Stimulated activated CD4-positive, alpha-beta T cell treated with anti-CD3 and anti-CD28 coated beads, Interleukin-1b, Interleukin-23, amount 100 ng/mL, for 48 hours (primary cell): Measurements from ENCODE around the gene ANXA4.
"Not testable (repeated sequence)": the region's sequence is repeated elsewhere in the genome, so short reads cannot be mapped to it uniquely, and the experiment has no call there.

Experiments
- DNase-seq: peaks from one replicate; pipeline ENCODE4 v3.0.0-alpha.2; 2020

The ANXA4 gene

DNA sequence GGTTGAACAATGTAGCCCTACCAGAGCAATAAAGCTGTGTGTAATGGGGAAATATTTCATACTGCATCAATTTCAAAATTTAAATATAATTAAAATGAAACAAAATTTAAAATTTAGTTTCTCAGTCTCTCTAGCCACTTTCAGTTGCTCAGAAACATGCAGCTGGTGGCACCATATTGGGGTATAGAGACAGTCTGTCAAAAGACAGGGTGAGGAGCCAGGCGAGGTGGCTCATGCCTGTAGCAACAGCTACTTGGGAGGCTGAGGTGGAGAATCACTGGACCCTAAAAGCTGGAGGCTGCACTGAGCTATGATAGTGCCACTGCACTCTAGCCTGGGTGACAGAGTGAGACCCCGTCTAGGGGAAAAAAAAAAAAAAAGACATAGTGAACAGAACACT, 20.1 kb downstream of the ANXA4 start:
- no peak for DNase-seq

DNA sequence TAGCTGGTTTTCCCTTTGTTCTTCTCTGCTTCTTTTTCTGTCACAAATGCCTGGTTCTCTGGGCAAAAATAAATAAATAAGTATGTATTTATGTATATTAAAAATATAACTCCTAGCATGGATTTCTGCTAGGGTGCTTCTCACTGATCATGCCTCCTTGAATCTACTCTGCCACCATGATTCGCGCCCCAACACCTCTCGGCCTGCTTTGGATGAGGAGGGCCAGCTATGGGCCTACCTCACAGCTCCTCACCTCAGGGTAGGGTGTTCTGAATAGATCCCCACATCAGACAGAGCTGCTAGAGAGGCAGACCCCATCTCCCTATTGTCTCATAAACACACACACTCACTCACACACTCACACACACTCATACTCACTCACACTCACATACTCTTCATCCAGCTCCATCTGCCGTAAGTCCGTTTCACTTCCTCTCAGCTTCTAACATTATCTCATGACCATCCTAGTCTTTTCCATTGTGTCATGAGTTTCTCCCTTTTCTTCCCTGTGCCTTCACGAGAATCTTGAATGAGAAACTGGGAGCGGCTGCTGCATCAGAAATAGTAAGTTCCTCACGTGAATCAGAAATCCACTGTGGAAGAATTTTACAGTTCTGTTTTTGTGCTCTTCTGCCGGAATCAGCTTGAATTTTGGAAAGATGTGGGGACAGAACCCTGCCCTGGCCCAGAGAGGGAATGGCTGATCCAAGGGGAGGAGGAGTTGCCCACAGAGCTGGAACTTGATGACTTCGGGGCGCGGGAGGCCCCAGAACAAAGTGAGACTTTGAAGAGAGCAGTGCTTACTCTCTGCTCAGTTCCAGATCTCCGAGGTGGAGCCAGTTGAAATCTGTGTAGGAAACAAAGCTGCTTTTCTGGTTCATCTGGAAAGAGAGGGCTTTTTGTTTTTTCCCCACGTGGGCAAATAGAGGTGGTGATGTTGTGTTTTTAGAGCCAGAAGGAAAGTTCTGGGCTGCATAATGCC, 20.9 kb downstream of the ANXA4 start:
- no peak for DNase-seq

- DNase-seq: not testable (repeated sequence)
These were observed 21.9 kb downstream of the ANXA4 start for GRCh38 chr2:69763831-69764230.

DNA sequence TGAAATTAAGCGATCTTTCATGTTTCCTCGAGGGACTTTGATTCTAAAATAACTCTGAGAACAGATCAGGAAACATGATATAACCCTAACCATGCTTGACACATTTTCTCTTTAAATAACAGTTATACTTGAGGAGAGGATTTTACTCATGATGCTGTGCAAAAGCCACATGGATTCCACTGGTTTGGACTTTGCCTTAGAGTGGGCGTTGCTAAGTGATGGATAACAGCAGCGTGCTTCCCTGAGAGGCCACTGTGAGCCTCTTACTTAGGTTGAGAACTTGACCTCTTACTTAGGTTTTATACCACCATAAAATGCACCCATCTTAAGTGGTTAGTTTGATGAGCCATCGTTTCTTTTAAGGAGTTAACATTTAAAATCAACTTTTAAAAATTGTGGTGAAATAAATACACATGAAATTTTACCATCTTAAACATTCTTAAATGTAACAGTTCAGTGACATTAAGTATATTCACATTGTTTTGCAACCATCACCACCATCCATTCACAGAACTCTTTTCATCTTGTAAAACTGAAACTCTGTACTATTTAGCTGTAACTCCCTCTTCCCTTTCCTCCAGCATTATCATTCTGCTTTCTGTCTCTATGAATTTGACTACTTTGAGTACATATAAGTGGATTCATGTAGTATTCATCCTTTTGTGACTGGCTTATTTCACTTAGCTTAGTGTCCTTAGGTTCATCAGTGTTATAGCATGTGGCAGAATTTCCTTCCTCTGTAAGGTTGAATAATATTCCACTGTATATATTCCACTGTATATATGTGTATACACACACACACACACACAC, 22.6 kb downstream of the ANXA4 start:
- no peak for DNase-seq

DNA sequence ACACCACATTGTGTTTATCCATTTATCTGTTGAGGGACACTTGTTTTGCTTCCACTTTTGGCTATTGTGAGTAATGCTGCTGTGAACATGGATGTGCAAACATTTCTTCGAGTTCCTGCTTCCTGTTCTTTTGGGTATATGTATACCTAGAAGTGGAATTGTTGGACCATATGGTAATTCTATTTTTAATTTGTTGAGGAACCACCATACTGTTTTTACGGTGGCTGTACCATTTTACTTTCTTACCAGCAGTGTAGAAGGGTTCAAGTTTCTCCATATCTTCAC, 23.1 kb downstream of the ANXA4 start:
- no peak for DNase-seq

DNA sequence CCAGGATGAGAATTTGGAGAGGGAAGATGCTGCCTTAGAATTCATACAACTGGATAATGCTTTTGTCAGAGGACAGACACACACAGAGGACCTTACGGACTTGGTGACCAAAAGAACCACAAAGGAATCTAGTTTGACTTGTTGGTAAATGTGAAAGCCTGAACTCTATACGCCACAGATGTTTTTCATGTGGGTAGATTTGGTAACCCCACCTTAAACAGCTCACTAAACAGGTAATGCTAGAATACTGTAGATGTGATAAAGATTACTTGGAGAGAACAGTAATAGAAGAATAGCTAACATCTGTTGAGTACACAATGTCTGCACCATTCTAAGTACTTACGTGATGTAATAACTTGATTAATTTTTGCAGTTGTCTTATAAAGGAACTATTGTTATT, 24.1 kb downstream of the ANXA4 start:
- no peak for DNase-seq

DNA sequence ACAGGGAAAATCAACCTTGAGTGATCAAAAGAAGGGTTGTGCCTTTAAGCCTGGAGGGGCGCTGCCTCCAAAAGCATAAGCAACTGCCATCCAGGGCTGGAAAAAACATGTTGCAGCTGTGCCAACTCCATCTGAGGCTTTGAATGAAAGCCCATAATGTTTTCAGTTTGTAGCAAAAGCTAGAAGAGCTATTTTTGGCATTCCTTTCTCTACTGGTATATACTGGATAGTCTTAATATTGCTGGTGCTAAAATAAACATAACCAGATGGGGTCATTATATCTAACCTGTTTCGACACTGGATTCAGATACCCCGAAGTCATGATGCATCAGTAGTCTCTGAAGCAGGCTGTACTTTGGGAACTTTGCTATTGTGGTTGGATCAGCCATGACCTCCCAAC, 25.1 kb downstream of the ANXA4 start:
- no peak for DNase-seq

DNA sequence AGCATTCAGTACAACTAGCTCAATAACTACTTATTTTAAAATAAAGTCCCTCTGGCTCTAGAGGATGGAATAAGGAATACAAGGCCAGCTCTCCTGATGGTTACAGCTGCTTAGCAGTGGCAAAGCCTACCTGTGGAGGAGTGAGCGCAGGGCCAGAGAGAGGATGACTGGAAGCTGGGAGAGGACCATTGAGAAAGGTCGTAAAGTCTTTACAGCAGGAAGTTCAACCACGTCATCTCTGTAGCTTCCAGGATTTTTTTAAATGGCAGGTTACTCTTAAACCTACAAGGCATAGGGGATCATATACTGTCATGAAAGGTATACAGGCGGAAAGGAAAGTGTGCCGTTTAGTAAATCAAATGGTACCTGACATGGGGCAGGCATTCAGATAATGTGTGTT, 26.3 kb downstream of the ANXA4 start:
- DNase-seq: no peak

DNA sequence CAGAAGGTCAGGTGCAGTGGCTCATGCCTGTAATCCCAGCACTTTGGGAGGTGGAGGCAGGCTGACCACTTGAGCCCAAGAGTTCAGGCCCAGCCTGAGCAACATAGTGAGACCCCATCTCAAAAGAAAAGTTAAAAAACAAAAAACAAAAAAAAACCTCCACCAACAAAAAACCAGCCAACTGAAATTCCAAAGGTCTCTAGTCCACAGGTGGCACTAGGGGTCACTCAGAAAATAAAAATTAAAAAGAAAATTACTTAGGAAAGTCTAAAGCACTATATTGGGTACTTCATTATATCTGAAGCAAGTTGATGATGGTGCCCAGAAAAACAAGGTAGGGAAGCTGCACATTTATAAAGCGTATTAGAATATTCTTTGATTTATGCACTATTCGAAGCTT, 26.9 kb downstream of the ANXA4 start:
- DNase-seq: no peak

DNA sequence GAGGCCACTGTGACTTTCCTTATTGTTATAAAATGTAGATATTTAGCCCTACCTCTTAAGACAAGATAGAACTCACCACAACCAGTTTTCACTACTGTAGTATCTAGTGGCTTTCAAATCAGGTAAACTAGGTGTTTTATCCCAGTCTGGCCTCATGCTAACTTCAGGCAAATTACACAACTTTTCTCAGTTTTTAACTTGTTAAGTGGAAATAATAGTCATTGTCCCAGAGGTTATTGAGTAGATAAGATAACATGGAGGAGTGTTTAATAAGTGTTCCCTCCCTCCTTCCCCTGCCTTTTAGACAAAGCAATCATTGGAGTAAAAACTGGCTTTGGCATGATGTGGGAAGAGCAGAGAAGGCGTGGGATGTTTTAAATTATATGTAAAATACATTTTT, 27.3 kb downstream of the ANXA4 start:
- DNase-seq: no peak

GRCh38 chr2:69770193-69770702, 28.3 kb downstream of the ANXA4 start:
- DNase-seq: peak; percentile 17

DNA sequence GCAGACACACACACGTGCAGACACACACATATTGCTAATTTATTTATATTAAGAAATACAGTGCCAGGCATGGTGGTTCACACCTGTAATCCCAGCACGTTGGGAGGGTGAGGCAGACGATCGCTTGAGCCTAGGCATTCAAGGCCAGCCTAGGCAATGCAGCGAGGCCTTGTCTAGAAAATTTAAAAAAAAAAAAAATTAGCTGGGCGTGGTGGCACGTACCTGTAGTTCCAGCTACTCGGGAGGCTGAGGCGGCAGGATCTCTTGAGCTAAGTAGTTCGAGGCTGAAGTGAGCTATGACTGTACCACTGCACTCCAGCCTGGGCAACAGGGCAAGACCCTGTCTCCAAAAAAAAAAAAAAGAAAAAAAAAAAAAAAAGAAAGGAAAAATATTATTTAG, 28.8 kb downstream of the ANXA4 start:
- no peak for DNase-seq

- no peak for DNase-seq
These were observed 29.5 kb downstream of the ANXA4 start for GRCh38 chr2:69771461-69771860.

DNA sequence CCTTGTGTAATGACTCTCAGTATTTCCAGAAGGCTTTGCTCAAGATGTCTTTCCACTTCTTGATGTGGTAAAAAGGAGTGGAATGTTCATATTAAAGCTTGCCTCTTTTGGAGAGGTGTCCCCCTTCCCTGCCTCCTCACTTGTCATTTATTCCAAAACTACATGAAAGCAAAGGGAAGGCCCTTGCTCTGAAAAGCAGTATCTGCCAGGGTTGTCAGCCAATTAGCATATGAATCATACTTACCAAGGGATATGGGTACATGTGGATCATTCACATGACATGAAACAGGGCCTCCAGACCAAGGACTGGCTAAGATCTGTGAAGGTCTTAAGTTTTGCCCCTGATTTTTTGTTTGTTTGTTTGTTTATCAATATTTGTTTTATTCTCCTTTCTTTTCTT, 31.3 kb downstream of the ANXA4 start:
- DNase-seq: peak; percentile 10

DNA sequence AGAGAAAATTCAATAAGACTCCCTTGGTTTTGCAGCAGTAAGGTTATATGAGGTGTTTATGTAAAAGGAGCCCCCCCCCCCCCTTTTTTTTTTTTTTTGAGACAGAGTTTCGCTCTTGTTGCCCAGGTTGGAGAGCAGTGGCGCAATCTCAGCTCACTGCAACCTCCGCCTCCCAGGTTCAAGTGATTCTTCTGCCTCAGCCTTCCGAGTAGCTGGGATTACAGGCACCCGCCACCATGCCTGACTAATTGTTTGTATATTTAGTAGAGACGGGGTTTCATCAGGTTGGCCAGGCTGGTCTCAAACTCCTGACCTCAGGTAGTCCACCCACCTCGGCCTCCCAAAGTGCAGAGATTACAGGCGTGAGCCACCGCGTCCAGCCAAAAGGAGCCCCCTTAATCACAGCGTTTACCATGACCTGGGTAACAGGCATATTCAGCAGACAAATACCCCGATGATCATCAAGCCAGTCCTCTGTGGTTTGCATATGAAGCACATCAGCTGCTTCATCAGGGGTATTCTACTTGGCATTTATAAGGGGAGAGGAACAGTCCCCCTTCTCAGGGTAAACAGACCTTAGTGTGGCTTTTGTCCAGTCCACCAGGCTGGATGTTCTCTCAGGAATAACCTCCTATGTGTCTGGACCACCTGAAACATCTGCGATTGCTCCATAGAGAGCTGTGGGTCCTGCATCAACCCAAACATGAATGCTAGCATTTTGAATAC, 32.5 kb downstream of the ANXA4 start:
- DNase-seq: not testable (repeated sequence)

- peak; percentile 18 for DNase-seq
These were observed 33.3 kb downstream of the ANXA4 start for GRCh38 chr2:69774984-69775982.

GRCh38 chr2:69776886-69777785, 35.2 kb downstream of the ANXA4 start:
- no peak for DNase-seq

DNA sequence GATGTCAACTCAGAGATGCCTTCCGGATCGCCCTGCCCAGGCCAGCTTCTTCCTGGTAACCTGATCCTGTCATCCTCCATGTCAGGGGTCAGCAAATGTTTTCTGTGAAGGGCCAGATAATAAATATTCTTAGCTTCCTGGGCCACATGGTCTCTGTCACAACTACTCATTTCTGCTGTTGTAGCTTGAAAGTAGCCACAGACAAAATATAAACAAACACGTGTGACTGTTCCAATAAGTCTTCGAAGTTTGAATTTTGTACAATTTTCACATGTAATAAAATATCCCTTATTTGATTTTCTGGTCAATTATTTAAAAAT, 35.8 kb downstream of the ANXA4 start:
- DNase-seq: no peak

- DNase-seq: no peak
These were observed 37.5 kb downstream of the ANXA4 start for GRCh38 chr2:69779258-69780001.

DNA sequence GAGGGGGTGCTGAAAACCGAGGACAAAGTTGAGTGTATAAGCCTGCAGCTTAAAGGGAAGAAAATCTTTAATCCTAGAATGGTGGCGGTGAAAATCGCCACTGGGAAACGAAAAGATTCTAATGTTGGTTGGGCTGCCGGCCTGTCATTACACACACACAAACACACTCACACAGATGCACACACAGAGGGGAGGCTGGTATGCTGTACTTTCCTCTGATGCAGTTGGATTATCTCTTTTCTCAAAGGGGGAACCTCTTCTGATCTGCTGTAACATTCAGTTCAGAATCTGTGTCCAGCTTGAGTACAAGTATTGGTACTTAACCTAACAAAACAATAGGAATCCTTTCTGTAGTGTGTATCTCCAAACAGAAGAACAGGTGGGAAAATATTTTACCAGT, 39.0 kb downstream of the ANXA4 start:
- DNase-seq: no peak
